GM19035 (cell line): Measurements from ENCODE around the gene SCYGR2.
A peak's percentile ranks its signal among the peaks of the same experiment; 100 is the strongest.
"Not testable (repeated sequence)": the region's sequence is repeated elsewhere in the genome, so short reads cannot be mapped to it uniquely, and the experiment has no call there.

Source experiments
- ATAC-seq: cut with Tn5 transposase; IDR thresholded peaks from one replicate; pipeline ENCODE4 v1.9.1; 2021; ENCODE audit not compliant: unreplicated experiment

SCYGR2 gene, protein sequence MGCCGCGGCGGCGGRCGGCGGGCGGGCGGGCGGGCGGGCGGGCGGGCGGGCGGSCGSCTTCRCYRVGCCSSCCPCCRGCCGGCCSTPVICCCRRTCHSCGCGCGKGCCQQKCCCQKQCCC

DNA sequence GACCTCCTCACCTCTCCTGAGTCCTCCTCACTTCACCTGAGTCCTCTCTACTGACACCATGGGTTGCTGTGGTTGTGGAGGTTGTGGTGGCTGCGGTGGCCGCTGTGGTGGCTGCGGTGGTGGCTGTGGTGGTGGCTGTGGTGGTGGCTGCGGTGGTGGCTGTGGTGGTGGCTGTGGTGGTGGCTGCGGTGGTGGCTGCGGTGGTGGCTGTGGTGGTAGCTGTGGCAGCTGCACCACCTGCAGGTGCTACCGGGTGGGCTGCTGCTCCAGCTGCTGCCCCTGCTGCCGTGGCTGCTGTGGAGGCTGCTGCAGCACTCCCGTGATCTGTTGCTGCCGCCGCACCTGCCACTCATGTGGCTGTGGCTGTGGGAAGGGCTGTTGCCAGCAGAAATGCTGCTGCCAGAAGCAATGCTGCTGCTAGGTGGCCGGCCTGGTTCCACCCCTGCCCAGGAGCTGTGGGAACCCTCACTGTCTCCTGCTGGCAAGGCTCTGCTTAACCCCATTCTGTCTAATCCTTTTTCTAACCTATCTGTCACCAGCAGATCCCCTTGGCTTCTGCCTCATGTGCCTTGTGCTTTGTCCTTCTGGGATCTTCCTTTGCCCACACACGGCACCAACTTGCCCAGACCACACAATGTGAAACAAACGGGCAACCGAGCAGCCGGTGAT, at the start of gene SCYGR2:
TSS of gene SCYGR2 (plus strand) at position 59 of the 669 bp plus-strand sequence. CDS start at position 59, 0 bp downstream.
- not testable (repeated sequence) for ATAC-seq

DNA sequence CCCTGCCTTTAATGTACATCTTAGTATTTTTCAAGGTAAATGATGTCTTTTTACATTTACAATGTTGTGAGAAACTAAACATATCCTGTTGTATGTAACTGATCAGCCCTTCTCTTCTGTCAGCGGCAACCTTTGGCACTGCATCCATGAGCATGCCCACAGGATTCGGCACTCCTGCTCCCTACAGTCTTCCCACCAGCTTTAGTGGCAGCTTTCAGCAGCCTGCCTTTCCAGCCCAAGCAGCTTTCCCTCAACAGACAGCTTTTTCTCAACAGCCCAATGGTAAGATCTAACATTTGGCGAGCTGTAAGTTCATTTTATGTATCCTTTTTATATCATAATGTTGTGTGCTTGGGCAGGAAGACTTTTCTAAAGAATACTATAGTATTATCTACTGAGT, 46.9 kb upstream of the SCYGR2 start:
- no peak for ATAC-seq

DNA sequence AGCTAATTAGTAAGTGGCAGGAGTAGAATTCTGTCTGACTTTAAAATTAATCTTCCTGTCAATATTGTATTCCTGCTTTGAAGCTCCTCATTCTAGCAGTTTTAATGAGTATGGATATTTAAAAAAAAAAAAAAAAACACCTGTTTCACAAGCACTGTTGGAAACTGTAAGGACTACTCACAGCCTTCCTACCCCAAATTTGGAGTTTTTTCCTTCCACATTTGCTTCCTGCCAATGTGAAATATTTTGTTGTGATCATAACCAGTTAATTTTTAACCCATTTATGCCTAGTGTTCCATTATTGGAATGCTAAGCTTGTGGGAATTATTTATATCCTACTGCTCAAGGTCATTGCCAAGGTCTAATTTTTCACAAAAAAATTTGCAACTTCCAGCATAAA, 36.1 kb upstream of the SCYGR2 start:
- ATAC-seq = no peak

DNA sequence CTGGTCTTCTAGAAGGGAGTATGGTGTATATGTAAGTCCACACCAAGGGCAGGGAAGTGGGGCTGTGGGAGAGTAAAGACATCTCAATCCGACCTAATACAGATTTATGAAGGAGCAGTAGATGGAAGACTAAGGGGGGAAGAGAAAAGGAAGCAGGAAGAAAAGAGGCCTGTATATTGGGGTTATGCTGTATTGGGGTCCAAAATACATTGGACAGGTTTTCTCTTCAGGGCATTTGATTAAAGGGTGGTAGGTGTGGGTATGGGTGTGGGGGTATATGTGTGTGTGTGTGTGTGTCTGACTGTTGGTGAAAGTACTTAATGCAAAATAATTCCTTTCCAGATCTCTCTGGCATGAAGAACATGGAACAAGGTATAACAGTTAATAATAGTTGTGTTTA, 33.6 kb upstream of the SCYGR2 start:
- no peak for ATAC-seq

DNA sequence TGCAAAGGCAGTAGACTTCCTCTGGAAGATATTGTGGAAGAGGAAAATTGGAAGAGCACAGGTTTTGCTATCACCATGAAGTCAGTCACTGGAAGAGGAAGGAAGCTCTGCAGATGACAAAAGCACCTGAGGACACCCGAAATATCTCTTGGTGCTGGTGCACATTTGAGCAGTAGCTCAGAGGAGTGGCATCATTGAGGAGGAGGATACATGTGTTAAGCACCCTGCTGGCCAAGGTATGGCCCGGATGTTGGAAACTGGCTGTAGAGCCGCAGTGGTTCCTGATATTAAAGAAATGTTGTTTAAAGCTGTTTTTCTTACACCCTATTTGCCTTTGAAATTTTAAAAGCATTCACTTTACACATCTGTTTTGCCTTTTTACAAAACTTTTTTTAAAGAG, 32.7 kb upstream of the SCYGR2 start:
- ATAC-seq = no peak

DNA sequence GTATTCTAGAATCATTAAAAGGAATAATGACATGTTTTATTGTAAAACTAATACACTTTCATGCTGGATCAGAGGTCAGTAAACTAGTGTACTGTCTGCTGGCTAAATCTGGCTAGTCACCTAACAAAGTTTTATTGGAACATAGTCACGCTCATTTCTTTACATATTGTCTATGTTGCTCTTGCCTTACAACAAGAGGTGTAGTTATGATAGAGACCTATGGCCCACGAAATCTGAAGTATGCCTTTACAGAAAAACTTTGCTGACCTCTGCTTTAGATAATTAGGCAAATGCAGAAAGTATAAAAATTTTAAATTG, 29.9 kb upstream of the SCYGR2 start:
- no peak for ATAC-seq

DNA sequence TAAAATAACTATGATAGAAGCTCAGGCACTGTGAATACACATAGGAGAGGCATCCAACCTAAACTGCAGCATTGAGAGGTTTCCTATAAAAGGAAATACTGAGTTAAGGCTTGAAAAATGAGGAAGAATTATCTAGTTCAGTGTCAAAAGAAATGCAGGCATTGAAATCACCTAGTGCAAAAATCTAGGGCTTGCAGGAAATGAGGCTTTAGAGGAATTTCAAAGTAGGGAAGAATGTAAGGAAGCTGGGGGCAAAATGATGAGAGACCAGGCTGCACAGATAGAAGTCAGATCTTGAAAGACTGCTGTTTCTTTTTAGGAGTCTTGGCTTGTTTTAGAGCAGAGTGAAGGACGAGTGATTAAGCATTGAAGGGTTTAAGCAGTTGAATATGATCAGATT, 28.1 kb upstream of the SCYGR2 start:
- no peak for ATAC-seq

DNA sequence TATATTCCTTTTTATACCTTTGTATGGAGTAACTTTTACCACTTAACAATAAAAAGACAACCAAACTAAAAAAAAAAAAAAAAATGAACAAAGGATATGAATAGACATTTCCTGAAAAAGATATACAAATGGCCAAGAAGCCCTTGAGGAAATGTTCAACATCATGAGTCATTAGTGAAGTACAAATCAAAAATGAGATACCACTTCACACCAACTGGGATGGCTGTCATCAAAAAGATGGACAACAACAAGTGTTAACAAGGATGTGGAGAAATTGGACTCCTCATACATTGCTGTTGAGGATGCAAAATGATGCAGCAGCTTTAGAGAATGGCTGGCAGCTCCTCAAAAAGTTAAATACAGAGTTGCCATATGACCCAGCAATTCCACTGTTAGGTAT, 22.6 kb upstream of the SCYGR2 start:
- no peak for ATAC-seq

DNA sequence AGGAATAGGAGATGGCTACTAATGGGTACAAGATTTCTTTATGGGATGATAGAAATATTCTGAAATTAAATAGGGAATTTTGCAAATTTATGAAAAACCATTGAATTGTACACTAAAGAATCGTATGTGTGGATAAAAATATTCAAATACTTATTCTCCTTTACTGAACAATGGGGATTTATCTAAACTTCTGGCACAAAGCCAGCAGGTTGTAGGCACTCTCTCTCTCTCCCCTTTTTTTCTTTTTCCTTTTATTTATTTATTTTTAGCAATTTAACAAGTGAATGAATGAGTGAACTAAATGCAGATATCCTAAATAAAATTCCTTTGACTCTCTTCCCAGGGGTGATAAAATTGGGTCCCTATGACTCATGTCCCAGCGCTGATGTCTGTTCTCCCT, 21.9 kb upstream of the SCYGR2 start:
- ATAC-seq = no peak

DNA sequence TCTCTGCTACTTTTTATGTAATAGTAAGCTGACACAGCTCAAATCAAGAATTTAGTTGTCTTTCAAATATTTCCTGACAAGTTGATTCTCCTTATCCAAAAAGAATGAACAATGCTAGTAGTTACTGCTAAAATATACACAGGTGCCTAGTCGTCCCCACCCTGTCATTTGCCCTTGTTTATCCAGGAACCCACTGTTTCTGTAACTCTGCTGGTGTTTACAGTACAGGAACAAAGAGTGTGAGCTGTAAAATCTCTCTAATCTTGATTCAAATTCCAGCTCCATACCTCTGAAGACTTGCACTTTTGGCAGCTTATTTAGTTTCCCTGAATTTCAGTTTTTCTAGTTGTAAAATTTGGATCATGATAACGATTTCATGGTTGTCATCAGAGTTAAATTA, 21.1 kb upstream of the SCYGR2 start:
- ATAC-seq = no peak

DNA sequence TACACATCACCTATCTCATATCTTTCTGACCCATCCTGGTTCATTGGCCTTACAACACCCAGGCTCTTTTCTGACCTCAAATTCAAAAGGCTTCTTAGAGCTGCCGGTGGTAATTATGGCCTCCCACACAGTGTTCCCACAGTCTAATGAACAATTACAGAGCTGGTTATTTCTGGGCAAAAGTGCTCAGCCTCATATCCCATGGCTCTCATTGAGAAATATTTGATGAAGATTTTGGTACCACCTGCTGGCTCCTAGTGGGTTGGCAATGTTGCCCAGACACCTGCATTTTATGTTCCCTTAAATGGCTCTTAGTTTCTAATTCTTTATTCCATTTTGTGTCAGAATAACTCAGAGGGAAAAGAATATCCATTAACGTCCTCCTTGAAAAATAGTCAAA, 20.1 kb upstream of the SCYGR2 start:
- no peak for ATAC-seq

DNA sequence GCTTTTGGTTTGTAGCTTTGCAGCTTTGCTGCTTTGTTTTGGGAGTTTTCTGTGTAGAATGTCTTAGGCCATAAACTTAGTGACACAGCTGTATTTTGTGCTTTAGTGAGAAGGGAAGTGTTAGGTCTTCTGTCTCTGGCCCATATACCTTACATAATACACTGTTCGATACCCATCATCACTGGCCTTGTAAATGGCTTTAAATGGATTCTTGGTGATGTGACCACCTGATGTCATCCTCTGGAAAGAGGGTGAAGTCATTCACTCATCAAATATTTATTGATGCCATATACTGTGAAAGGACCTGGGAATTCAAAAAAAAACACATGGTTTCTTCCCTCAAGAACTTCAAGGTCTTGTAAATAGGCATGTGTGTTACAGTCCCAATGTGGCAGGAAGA, 18.9 kb upstream of the SCYGR2 start:
- no peak for ATAC-seq

DNA sequence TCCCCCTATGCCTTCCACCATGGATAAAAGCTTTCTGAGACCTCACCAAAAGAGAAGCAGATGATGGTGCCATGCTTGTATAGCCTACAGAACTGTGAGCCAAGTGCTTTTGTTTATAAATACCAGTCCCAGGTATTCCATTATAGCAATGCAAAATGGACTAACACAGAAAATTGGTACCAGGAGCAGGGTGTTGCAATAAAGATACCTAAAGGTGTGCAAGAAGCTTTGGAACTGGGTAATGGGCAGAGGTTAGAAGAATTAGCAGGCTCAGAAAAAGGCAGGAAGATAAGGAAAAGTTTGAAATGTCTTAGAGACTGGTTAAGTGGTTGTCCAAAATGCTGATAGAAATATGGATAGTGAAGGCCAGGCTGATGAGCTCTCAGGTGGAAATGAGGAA, 16.3 kb upstream of the SCYGR2 start:
- ATAC-seq = no peak

DNA sequence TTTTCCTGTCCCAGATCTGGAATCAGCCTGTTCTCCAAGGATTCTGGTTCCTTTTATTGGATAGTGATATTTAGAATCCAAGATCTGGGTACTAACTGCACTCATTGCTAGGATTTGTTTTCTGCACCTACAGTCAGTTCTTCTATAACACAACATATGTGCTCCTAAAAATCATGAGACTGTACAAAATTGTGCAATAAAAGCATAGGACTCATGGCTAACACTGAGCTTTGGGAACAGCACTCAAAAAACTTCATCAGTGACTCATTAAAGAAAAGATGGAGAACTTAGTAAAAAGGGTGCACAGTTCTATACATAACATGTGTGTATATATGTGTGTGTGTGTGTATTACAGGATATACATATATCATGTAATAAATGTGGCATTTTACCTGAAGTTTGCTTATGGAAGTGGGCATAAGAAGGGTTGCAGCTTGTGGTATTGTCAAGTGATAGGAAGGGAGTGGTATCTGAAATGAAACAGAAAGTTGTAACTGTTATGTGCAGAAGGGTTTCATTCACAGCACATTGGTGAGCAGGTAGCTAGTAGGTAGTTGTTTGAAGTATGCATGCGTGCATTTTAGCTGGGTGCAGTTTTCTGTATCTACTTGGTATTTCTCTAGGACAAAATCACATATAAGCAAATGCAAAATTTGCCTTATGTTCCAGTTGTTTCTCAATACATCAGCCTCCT, 5.9 kb upstream of the SCYGR2 start:
- ATAC-seq = peak; percentile 70

DNA sequence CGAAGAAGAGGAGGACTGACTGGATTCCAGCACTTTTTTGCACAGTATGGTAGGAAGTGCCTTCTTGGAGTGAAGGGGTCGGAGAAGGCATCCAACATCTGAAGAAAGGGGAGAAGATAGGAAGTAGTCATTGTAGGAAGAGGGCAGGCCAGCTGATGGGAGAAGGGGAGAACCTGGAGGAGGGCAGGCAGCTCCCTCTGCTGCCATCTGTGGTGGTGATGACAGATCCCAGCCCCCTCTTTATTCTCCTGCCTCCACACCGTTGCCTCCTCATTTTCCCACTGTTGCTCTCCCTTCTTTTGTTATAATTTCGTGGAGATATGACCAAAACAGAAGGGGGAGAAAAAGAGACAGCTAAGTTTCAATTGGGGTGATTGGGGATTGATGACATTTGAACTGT, 2.9 kb upstream of the SCYGR2 start:
- no peak for ATAC-seq

DNA sequence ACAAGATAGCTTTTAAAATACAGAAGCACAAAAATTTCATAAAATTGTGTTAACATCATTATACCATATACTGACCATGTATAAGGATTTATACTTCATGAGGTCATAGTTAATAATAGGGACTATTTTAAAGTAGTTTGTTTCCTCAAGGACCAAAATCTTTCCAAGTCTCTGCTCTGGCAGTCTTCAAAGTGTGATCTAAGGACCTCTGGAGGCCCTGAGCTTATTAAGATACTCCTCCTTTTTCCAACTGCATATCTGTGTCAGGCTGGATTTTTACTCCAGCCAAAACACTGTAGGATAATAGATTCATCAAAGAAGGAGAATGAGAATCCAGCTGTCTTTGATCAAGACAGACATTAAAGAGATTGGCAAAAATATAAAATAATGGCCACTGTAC, 1.7 kb upstream of the SCYGR2 start:
- no peak for ATAC-seq

DNA sequence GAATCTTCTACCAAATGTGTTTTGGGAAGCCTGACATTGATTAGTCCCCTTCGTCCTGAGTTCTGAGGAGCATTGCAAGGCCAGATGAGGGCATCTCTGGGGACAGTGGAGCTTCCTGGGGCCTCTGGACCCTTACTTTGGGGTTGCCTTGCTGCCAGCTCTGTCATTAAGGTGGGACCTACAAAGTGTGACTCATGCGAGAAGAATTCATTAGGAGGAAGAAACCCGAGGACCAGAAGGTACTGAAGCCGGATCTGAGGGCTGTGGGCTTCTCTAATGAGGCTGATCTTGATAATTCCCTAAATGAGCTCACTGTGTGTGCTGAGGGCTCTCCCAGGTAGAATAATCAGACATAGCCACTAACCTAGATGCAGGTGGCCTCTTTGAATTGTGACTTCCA, 695 bp upstream of the SCYGR2 start:
- no peak for ATAC-seq

DNA sequence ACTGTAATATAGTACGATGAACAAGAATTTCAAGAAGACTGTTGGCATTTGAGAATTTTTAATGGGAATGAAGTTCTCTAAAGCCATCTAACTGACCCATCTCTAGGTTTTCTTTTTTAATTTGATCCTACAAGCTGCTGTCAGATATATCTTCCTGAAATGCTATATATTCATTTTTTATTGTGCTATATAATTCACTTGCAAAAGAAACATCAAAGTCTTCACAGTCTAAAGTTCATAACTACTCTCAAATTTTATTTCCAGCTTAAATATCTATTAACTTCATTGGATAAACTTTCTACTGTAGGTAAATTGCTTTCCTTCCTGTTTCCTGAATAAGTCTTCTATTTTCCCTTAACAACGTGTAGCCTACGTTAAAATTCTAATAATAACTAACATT, 3.7 kb downstream of the SCYGR2 start:
- no peak for ATAC-seq

DNA sequence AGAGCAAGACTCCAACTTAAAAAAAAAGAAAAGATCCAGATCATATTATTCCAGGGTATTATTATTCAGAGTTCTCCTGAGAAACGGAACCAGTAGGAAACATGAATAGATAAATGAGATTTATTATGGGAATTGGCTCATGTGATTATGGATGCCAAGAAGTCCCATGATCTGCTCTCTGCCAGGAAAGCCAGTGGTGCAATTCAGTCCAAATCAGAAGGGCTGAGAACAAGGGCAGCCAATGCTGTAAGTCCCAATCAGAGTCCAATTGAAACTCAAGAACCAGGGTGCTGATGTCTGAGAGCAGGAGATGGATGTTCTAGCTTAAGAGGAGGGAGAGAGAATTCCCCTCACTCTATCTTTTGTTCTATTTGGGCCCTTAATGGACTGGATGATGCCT, 7.8 kb downstream of the SCYGR2 start:
- no peak for ATAC-seq

DNA sequence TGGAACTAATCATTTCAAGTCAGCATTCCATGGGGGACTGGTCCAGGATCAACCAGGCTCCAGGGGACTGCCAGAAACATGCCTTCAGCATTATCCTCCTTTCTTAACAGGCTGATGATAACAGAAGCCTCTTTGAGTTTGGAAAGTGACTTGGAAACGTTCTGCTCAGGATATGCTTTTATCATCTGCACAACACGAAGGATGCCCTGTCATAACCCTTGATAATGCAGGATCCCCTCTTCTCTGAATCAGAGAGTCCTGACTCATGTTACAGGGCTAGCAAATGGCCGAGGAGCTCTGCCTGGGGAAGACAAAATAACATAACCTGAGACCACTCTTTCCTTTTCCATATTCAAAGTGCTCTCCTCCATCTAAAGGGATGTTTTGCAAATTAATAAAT, 9.2 kb downstream of the SCYGR2 start:
- no peak for ATAC-seq

DNA sequence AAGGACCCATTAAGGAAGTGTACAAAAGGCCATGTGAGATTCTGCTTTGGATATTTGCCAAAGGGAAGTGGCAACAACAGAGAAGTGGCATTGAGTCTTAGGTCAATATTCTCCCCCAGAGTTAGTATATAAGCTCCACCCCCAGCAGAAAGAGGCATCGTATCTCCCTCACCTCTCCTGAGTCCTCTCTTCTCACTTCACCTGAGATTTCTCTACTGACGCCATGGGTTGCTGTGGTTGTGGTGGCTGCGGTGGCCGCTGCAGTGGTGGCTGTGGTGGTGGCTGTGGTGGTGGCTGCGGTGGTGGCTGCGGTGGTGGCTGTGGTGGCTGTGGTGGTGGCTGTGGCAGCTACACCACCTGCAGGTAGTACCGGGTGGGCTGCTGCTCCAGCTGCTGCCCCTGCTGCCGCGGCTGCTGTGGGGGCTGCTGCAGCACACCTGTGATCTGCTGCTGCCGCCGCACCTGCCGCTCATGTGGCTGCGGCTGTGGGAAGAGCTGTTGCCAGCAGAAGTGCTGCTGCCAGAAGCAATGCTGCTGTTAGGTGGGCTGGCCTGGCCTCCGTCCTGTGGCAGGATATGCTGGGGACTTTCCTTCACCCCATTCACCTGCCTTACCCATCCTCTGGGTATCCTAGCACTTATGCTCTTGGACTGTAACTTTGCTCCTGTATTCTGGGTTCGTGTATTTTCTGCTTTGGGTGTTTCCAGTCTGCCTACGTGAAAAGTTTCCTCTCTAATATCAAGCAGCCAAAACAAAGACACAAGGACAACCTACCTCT, 10.1 kb downstream of the SCYGR2 start:
- ATAC-seq = no peak

DNA sequence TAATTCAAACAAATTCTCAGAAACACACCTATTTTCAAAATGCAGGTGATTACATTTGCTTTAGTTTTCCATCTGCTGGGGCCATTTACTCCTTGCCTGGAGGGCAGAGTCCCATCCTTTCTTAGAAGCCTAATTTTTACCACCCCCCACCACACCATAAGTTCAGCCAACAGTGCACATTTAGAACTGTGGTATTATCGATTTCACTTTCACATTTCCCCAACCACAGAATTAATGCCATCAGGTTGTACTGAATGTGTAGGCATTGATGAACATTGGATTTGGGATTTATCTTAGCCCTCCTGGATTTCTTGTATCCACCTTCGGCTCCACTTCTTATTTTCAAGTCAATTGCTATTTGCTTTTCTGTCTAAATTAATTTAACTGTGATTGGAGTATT, 11.4 kb downstream of the SCYGR2 start:
- ATAC-seq = no peak
